NCI-H748 (cell line): ENCODE results near the gene RBM18.

Source experiments
- DNase-seq: peaks from one replicate; lab custom pipeline; 2025; ENCODE audit not compliant: unreplicated experiment; lab: John Stamatoyannopoulos, UW

The RBM18 gene

DNA sequence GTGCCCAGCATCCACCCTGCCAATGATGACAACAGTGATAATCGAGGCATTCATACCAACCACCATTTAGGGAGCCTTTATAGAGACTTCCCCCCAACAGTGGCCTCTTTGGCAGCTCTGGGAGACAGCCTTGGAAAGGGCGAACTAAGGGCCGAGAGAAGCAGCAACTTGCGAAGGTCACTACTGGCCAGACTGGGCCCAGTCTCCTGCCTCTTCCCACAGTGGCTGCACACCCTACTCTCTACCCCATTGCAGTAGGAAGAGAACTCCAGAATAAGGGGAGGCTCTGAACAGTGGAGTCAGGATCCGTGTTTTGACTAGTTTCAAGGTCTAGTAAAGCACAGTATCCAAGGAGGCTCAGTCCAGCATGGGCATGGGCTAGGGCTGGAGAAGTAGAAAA is 41.2 kb downstream of the RBM18 start:
- no peak for DNase-seq

DNA sequence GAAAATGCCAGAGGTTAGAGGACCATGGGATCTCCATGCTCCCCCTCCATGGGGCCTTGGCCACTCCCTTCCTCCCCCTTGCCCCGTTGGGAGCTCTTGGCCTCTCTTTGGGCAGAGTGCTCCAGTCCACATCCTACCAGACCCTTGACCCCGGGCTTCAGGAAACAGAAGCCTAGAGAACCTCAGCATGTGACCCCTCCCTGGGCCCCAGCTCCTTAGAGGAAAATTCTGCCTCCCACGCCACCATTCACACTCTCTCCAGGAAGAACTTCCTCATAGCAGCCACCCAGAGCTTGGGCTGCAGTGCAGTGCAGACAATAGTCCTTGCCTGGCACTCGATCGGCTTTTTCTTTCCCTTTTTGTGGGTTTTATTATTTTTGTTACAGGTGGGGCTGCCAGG is 41.8 kb downstream of the RBM18 start:
- DNase-seq = no peak

DNA sequence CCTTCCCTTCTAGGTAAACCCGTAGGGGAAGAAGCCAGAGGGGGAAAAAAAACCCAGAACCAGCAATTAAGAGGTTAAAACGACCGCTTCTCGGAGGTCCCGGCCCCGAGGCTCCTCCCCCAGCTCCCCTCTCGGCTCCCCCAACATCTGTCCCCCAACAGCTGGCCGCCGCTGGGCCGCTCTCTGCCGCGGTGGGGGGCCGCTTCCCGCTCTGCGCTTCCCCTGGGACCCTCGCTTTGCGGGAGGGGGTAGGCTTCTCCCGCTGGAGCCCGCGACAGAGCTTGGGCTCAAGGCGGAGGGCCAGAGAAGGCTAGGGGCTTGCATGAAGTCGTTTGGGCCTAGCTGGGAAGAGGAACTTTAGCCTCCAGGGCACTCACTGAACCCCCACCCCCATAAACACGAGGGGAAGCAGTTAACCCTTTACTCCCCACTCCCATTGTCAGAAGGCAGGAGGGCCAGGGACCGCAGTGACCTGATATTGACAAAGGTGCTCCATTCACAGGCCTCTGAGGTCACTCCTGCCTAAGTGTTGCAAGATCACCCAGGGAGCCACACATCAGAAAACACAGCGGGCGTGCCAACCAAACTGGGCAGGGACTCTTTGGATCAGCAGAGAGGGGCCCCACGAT is 43.3 kb downstream of the RBM18 start:
- DNase-seq = no peak

DNA sequence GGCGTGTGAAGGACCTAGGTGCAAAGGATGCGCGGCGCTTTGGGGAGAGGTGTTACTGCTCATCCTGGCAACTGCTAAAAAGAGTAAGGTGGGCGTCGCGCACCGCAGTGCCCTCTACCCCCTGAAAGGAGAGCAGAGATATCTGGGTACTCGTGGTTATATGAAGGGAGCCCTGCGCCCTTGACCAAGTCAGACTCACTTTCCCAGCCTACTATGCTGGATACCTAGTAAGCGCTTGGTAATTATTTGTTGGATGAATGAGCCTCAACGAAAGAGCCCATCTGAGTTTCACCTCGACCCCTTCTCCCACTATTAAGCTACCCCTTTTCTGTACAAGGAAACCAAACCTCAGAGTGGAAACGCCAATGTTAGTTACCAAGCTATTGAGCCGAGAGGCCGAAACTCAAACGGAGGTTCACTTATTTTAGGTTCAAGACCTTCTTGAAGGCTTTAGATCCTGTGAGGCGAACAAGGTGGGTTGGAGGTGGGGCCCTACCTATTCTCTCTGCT is 43.9 kb downstream of the RBM18 start:
- DNase-seq = no peak

DNA sequence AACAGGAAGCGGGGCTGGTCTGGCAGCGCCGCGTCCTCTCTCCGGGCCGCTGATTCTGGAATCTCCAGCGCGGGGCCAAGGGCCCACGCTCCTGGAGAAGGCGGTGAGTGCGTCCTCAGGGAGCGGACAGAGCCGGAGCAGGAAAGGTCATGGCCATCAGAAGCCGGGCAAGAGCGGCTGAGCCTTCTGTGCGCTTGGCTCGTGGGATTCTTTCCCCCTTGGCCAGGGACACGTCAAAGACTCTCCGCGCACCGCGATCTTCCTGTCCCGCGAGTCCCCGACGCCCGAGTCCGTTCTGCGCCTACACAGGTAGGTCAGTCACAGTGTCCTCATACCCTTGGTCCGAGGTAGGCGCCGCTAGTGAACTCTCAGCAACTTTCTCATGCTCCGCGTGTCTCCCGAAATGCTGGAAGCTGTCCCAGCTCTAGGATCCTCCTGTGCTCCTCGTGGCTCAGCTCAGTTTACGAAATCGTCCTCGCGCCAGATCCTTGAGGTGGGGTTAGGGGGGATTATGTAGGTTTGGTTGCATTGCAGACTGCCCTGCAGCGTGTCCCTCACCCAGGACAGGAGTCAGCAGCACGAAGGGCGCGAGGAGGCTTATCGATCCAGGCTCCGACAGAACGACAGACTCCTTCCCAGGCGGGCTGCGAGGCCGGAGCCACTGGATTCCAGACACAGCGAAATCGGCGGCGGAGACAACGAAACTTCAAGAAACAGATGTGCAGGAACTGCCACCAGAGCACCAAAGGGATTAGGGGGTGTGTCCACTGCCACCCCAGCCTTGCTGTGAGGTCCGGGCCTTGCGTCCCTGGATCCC is 44.6 kb downstream of the RBM18 start:
- no peak for DNase-seq

DNA sequence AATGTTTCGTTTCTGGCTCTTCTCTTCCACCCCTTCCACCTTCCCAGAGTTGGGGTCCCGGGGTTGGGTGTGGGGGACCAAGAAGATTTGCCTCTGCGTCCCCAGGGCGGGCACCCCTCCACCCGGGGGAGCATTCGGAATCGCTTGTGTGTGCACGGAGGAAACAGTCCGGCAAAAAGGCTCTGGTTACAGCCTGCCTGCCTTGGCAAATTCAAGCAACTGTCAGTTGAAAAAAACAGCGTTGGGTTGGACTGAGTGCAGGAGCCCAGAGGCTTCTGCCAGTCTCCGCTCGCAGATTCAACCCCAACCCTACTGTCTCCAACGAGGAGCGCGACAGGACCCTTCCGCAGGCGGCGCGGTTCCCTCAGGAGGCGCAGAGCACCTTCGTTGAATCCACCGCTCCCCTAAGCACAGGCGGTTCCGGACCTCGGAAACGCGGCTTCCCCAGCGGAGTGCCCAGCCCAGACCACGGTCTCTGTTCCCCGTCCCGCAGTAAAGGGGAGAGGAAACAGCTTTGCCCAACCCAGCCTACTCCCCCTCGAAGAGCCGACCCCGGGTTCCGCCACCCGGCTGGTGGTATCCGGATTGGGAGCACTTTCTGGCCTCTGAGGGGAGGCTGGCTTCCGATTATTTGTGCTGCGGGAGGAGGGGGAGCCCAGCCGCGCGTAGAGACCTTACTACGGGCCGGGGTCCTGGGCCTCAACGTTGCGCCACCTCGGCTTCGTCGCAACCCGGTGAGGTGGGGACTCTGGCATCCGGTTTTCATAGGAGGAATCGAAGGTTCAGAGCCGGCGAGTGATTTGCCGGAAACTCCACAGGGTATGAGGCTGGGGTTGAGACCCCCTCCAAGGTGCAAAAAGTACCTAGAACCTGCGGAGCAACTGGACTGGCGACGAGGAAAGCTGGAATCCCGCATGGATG is 45.4 kb downstream of the RBM18 start:
- no peak for DNase-seq

DNA sequence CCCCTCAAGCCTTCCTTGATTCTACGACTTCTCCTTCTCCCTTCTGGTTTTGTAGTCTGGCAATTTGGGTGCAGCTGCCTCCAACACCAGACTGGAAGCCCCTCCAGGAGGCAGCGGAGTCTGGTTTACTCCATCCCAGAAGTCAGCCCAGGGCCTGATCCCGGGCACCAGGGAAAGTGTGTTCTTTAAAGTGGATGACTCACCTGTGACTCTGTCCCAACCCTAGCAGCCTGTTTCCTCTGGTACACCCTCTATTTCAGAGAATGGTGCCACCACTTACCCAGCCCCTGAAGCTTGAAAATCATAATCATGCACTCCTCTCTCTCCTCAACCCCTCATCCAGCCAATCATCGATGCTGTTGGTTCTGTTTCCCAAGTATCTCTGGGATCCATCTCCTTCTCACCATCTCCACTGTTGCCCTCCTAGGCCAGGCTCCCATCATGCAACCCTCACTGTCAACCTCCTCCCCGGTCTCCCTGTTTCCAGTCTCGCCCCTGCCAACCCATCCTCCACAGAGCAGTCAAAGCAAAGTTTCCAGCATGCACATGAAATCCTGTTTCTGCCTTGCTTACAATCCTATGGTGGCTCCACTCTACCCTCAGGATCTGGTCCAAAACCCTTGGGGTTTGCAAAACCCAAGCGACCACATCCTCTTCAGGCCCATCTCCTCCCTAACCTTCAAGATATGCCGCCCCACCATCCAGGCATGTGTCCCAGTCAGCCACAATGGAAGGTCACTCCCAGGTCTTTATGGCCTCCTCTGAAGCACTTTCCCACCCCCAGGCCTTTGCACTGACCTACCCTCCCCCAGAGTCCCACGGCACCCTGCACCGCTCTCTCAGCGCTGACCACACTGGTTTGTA is 46.3 kb downstream of the RBM18 start:
- DNase-seq = no peak

DNA sequence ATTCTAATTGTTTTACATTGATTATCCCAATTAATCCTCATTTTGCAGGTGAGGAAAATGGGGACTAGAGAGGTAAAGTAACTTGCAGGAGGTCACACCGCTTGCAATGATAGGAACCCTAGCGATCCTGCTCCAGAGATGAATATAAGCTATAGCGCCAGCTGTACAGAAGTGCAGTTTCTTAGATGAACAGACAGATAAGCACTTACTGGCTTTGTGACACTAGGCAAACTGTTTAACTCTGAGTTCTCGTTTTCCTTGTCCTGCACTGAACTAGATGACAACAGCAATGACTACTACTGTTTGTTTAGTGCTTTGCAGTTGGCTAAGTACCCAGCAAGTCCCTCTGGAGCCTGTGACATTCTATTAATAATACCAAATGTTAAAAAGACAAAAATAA is 47.0 kb downstream of the RBM18 start:
- DNase-seq = no peak

DNA sequence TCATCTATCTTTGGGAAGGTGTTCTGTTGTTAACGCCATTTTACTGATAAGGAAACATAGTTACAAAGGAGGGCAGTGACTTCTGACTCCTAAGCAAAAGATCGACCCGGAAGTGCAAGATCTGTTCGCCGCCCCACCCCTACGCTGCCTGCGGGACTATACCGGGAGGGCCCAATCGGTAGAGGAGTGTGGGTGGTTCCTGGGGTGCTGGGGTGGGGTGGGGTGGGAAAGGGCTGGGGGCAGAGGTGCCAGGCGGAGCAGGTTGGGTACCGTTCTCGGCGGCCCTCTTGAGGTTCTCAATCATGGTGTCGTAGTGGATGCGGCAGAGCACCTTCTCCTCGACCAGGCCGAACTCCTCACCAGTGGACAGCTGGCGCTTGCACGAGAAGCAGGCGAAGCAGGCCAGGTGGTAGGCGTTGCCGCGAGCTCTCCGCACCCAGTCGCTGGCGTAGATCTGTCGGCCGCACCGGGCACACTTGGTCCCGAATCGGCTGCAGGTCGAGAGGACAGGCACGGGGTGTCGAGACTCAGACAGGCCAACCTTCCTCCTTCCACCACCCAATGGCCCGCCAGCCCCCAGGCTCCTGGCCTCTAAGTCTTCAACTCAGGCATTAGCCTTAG is 47.7 kb downstream of the RBM18 start:
- DNase-seq = no peak

DNA sequence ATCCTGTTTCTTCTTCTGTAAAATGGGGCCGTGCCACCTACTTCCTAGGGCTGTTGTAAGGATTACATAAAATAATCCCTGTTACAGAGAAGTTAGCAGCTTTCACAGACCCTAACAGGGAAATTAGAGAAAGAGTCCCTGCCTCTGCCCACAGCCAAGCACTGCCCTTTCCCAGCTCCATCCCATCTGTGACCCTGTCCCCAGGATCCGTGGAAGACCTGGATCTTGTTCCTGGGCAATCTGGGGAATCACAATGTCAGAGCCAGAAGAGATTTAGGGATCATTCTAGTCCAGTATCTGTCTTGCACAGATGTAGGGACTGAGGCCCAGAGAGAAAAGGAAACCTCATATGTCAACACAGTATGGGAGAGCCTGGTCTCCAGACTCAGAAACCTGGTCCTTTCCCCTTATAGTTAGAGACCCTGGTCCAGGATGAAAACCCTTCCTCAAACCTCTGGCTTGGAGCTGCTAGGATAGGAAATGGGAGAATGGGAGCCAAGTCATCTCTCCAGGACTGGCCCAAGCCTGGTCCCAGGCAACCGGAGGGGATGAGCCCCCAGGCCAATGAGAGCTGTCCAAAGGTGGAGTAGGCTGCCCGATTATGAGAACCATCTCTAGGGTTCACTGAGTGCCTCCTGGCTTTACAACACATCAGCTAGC is 48.4 kb downstream of the RBM18 start:
- no peak for DNase-seq

DNA sequence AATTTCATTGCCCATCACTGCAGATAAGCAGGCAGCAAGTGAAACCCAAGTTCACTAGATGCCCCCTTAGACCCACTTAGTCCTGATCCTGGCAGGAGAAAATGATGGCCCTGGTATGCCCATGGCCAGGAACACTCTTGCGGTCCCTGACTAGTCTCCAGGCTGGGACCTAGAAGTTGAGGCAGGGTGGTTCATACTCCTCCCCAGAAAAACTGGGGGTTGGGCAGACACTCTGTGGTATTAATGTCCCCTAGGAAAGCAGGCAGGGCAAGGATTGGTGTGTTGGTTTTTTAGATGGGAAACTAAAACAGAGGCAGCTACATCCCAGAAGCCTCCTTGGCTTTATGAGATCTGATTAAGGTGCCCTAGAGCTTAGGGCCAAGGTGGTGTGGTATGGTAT is 49.0 kb downstream of the RBM18 start:
- no peak for DNase-seq

DNA sequence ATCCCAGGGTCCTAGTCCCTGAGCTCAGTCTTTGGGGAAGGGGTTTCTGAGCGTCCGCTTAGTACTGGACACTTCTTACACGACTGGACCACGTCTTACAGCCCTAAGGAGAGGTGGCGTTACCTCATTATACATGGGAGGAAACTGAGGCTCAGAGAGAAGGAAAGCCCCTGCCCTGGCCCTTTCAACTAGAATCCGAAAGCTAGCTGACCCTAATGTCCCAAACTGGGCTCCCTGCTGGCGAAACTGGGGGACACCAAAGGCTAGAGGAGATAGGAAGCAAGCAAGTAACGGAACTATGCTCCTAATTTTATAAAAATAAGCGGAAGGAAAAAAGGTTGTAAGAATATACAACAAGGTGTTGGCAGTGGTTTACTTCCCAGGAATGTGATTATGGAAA is 50.1 kb downstream of the RBM18 start:
- no peak for DNase-seq

DNA sequence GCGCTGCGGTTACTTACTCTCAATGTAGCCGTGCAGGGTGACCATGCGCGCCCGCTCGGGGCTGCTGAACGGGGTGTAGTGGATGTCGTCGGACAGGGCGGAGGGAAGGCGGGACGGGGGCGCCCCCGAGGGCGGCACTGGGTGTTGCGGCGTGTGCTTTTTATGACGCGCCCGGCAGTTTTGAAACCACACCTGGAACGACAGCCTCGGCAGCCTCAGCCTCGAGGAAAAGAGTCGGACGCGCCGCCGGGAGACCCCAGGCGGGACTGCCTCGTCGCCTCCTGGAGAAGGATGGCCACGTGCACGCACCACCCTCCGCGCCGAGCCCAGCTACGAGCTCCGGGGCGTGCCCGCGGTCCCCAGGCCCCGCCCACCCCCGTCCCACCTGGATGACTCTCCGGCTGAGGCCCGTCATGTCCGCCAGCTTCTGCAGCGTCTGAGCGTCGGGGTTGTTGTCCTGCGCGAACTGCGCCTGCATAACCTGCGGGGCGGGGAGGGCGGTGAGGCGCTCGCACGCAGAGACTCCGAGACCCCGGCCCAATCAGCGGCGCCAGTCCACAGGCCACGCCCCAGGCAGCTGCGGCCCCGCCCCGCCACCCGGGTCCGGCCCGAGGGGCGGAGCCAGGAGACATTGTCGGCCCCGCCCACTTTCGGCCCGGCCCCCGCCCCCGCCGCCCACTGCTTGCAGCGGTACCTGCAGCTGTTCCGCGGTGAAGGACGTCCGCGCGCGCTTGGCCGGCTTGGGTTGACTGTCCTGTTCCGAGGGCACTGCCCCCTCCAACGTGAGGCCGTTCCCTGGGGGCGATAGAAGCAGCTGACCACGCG is 50.8 kb downstream of the RBM18 start:
- peak; percentile 97 for DNase-seq

DNA sequence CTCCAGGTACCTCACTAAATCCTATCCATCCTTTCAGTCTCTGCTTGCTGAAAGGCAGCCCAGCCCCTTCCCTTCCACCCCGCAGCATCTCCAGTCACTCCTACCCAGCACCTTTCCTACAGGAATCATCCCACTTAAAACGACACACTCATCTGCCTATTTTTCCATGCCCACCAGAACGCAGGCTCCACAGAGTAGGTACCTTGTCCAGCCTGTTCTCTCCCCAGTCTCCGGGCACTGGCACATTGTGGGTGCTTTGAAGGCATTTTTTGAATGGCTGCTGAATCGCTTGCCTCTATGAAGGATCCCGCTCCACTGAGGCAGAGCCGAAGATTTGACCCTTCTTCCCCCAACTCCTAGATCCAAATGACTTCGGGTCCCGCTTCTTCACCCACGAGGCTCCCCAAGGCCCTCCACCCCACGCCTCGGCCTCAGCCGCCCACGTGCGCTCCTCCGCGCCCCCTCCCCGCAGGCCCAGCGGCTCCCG is 51.5 kb downstream of the RBM18 start:
- no peak for DNase-seq

DNA sequence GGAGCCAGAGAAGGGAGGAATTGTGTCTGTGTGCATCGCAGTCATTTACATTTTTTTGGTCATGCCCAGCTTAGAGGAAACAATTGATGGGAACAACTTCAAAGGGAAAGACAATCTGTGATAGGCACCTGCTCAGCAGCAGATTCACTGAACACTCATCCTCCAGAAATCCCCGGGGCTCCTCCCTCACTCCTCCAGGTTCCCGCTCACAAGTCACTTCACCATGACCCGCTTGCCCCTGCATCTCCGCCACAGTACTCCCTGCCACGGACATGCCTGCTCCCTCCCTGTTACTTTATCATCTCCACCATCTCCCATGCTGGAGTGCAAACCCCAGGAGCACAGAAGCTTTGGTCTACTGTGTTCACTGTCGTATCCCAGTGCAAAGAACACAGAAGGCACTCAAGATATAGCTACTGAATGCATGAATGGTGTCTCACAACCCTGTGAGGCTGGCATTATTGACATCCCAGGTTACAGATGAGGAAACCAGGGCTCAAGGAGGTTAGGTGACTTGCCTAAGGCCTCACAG is 52.1 kb downstream of the RBM18 start:
- no peak for DNase-seq

DNA sequence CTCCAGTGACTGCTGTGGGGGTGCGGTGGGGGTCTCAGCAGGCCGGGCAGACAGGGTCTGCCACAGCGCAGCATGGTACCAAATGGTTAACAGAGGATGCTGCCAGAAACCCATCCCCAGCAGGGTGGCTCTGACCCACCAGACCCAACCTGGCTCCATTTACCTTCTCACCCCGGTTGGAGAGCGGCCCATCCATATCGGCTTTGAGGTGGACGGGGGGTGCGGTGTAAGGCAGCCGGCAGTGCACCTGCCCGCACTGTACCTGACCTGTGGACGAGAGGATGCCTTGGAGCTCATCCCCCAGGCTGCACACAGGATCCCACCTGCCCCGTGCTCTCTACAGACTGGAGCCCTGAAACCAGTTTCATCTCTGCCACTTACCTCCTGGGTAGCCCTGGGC is 55.2 kb downstream of the RBM18 start:
- no peak for DNase-seq

DNA sequence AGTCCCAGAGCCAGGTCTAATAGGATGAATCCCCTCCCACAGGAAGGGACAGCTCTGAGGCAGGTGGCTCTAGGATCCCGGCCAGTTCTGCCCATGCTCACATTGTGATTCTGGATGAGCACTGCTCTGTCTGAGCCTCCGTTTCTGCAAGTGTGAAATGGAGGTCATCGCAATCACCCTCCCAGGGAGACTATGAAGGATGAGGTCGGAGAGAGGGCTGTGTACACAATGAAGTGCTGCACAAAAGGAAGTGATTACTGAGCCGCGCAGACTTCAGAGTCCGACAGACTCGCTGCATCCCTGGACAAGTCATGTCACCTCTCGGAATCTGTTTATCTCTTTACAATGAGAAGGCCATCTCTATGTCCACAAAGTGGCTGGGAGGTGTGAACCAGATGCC is 57.5 kb downstream of the RBM18 start:
- no peak for DNase-seq
